NOMO-1 (cell line): ENCODE measurements around the gene OXSR1.
"Not testable (repeated sequence)": the region's sequence is repeated elsewhere in the genome, so short reads cannot be mapped to it uniquely, and the experiment has no call there.

Experiments used
- DNase-seq, 2 experiments: peaks; one replicate each; lab custom pipeline; 2025; ENCODE audit not compliant: unreplicated experiment in 2 of 2; lab: John Stamatoyannopoulos, UW

The OXSR1 gene

GRCh38 chr3:38141173-38141951, 24.0 kb upstream of the OXSR1 start:
- DNase-seq, result no peak

- no peak for DNase-seq
Observed at GRCh38 chr3:38141952-38142273, 23.4 kb upstream of the OXSR1 start.

- DNase-seq, result no peak
Observed at GRCh38 chr3:38142959-38143358, 22.4 kb upstream of the OXSR1 start.

- no peak for DNase-seq
Observed at GRCh38 chr3:38143511-38143910, 21.8 kb upstream of the OXSR1 start.

- DNase-seq, result no peak
Observed at GRCh38 chr3:38146504-38146903, 18.8 kb upstream of the OXSR1 start.

GRCh38 chr3:38147421-38147820, 17.9 kb upstream of the OXSR1 start:
- DNase-seq, result peak; percentile 84 to 85

GRCh38 chr3:38148311-38148882, 16.9 kb upstream of the OXSR1 start:
- peak; percentile 58 to 89 for DNase-seq

- DNase-seq, result peak; percentile 62 to 81
Observed at GRCh38 chr3:38149708-38150107, 15.6 kb upstream of the OXSR1 start.

GRCh38 chr3:38150780-38151528, 14.4 kb upstream of the OXSR1 start:
- no peak for DNase-seq

GRCh38 chr3:38151667-38152265, 13.6 kb upstream of the OXSR1 start:
- peak; percentile 26 to 74 for DNase-seq

GRCh38 chr3:38152609-38153008, 12.7 kb upstream of the OXSR1 start:
- no peak for DNase-seq

GRCh38 chr3:38153221-38153620, 12.1 kb upstream of the OXSR1 start:
- no peak for DNase-seq

GRCh38 chr3:38154033-38154494, 11.3 kb upstream of the OXSR1 start:
- peak in 1 of 2 experiments; percentile 71 for DNase-seq

- DNase-seq, result no peak
Observed at GRCh38 chr3:38154625-38155255, 10.6 kb upstream of the OXSR1 start.

- no peak for DNase-seq
Observed at GRCh38 chr3:38155825-38156224, 9.5 kb upstream of the OXSR1 start.

GRCh38 chr3:38157117-38157516, 8.2 kb upstream of the OXSR1 start:
- DNase-seq, result no peak

GRCh38 chr3:38157595-38157994, 7.7 kb upstream of the OXSR1 start:
- DNase-seq, result no peak

- no peak for DNase-seq
Observed at GRCh38 chr3:38158472-38158871, 6.9 kb upstream of the OXSR1 start.

GRCh38 chr3:38160704-38161103, 4.6 kb upstream of the OXSR1 start:
- not testable (repeated sequence) for DNase-seq

- DNase-seq, result peak; percentile 33 to 53
Observed at GRCh38 chr3:38163117-38163840, 2.1 kb upstream of the OXSR1 start.
